Central memory CD4-positive, alpha-beta T cell (primary cell): Measurements from ENCODE around the gene ADARB2.
"Not testable (repeated sequence)": the region's sequence is repeated elsewhere in the genome, so short reads cannot be mapped to it uniquely, and the experiment has no call there.

ENCODE experiments used
- DNase-seq: peaks from one replicate; pipeline ENCODE4 v3.0.0; 2022

Gene ADARB2

DNA sequence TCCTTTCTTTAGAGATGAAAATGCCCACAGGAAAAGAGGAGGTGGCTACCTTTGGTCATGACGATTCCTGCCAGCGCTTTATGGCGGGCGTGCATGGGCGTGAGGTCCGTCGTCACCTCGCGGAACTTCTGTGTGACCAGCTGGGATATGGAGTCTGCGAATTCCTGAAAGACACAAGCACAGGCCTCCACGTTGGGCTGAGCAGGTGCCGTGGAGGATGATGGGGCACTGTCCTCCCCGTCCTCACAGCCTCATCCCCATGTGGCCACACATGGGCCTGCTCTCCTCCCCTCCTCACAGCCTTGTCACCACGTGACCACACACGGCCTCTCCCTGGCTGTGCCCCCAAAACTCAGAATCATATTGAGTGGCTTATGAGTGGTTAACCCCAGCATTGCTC is 466.4 kb downstream of the ADARB2 start:
- no peak for DNase-seq

DNA sequence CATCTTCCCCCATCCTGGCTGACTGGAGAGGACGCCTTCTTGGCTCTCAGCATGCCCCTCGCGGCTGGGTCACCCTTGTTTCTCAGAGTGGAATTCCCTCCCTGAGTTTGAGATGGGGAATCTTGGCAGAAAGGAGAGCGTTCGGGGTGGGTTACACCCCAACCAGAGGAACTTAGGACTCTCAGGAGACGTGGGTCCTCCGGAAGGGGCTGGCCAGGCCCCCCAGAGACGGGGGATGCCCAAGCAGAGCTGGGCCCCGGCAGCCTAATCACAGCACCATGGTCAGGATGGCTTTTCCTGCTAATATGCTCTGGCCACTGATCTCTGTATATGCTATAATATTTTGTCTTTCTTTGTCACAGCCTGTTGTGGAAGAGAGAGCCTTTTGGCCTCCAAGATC is 466.8 kb downstream of the ADARB2 start:
- no peak for DNase-seq

DNA sequence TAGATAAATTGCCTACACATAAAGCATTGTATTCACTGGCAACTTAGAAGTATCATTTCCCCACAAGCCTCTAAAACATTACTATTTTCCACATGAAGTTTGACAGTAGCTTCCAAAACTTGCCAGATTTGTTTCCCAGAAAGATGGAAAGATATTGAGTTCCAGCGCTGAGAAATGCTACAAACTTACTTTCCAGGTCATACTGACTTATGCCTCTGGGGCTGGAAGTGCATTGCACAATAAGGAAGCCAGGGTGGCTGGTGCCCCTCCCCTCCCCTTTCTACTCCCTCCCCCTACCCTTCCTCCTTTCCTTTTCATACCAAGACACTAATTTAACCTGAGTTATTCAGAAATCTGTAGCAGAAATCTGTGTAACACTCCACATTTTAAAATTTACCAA is 468.5 kb downstream of the ADARB2 start:
- no peak for DNase-seq

DNA sequence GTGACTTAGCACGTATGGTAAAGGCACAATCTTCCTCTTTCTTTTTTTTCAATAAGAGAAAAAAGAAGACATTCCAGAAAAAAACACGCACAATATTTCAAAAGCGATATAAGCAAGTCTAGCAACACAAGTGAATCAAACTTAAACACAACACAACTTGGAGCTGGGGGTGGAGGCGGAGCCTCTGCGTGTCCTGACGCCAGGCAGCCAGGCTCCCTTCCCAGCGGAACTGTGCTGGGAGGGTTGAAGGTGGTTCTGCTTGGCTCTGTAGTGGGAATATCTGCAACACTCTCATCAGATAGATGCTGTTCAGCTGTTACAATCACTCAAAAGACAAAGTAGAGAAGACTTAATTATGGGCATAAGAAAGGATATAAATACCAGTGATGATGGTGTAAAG is 469.8 kb downstream of the ADARB2 start:
- DNase-seq: no peak

DNA sequence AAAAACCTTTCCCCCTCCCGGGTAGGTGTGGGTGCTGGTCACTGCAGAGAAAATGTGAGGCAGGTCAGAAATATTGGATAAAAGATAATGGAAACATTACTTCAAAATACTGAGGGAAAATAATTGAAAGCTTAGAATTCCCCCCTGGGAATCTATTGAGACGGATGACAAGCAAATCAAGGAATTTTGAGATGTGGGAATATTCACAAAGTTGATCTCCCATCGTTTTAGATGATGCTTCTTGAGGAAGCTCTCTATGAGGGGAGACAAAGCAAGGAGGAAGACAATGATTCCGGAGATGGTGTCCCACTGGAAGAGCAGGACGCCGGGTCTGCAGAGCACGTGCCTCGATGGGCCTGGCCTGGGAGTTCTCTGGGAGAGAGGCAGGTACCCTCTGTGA is 470.2 kb downstream of the ADARB2 start:
- DNase-seq: no peak

DNA sequence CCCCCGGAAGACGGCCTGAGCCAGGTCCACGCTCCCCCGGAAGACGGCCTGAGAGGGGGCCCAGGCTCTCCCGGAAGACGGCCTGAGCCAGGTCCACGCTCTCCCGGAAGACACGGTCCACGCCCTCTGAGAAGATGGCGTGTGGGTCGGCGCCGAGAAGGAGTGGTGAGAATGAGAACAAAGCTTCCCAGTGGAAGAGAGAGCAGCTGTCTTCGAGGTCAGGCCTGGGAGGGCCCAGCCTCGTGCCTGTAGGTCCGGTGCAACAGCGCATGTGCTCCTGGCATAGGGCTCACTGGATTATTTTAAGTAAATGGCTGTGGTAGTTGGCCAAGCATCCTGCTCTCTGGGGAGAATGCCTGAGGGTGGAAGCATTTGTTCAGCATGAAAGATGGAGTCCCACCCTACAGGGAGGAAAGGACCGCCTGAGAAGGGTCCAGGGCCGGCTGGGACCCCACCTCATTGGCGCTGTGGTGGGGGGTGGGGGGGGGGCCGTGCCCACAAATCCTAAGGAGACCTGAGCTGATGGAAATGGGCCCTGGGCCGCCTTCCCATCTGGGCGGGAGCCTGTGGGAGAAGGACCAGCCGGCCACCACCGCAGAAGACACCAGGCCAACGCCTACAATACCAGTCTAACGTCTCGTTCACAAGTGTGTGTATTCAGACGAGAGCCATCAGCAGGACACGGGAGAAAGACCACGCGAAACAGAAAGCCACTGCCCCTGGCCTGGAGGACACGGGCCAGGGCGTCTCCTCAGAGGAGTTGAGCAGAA is 471.1 kb downstream of the ADARB2 start:
- no peak for DNase-seq

DNA sequence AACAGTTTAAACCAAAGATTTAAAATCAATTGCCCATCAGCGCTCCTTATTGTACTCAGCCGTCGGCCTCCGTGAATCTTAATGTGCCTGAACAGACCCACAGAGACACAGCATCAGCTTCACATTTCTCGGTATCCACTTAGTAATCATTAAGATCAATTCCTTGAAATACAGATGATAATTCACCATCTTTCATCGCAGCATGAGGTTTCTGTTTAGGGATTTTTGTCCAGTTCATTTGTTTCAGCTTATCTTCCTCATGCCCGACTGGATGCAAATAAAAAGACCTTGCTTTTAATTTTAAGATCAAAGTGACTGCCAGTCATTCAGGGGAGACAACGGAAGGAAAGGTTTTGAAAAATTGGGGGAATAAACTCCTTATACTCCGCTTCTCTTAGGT is 473.3 kb downstream of the ADARB2 start:
- DNase-seq: no peak

DNA sequence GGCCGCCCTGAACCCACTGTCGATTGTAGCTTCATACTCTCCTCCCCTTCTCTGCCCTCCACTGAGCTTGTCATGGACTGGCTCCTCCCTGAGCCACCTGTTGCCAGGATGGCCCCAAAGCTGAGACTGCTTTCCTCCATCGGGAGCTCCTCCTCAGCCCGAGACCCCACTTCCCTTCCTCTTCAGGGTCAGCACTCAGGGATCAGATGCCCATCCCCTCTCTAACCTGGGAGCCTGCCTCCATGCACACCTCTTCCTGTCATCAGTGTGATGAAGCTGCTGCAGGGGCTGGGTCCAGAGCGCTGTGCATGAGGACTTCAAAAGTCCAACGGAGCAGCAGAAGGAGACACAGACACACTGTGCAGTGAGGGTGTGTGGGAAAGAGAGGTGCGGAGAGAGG is 480.1 kb downstream of the ADARB2 start:
- no peak for DNase-seq

DNA sequence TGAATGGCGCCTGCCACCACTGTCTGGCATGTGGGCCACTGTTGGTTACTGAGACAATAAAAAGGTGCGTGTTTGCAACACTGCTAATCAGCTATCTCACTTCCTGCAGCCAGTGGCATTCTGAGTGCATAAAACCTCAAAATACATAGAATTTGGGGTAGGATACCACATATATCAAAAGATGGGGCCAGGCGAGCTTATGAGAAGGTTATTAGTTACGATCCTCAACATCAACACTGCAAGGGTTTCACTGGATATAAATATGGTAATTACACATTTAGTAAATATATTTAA is 480.9 kb downstream of the ADARB2 start:
- DNase-seq: no peak

DNA sequence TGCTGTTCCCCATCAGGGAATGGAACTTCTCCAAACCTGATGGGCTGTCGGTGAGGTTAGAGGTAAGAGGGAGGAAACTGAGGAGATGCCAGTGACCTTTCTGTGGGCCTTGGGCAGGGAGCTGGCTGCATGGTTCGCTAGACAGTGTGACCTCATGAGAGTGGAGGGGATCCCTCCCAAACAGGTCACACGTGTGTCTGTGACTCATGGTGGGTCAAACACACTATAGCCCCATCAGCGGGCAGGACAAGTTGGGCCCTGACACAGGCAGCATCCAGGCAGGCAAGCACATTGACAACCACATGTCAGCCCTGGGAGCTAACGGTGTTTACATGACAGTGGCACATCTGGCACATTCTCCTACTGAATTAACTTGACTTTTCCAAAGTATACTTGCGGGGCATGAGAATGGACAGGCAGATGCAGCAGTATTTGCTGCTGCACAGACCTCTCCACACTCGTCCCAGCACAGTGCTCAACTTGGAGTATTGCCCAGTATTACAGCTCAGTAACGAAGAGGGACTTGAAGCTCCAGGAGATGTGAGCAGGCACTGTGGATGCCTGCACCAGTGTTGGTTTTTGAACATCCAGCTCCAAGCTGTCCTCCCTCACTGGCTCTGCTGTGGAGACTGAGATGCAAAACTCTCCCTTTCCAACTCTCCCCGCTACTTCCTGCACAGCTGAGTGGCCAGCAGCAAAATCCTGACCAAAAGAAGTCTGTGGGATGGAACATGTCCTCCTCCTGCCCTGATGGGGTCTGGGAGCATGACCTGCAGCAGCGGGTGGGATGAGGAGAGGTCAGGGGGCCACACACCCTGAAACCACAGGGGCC is 481.5 kb downstream of the ADARB2 start:
- no peak for DNase-seq

DNA sequence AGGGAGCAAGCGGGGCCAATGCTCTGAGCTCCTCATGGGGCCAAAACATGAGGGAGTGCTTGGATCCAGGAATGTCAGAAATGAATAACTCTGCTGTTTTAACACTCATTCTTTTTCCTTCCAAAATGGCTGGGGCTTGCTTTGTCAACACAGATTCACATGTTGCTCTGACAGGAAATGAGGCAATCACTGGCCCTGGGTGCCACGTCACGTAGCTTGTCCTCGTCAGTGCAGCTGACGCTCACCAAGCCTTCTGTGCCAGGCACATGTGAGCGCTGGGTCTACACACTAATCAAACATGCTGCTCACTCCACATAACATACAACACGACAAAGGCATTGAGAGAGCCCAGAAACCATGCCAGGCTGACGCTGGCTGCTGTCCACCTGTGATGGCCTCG is 482.2 kb downstream of the ADARB2 start:
- no peak for DNase-seq

DNA sequence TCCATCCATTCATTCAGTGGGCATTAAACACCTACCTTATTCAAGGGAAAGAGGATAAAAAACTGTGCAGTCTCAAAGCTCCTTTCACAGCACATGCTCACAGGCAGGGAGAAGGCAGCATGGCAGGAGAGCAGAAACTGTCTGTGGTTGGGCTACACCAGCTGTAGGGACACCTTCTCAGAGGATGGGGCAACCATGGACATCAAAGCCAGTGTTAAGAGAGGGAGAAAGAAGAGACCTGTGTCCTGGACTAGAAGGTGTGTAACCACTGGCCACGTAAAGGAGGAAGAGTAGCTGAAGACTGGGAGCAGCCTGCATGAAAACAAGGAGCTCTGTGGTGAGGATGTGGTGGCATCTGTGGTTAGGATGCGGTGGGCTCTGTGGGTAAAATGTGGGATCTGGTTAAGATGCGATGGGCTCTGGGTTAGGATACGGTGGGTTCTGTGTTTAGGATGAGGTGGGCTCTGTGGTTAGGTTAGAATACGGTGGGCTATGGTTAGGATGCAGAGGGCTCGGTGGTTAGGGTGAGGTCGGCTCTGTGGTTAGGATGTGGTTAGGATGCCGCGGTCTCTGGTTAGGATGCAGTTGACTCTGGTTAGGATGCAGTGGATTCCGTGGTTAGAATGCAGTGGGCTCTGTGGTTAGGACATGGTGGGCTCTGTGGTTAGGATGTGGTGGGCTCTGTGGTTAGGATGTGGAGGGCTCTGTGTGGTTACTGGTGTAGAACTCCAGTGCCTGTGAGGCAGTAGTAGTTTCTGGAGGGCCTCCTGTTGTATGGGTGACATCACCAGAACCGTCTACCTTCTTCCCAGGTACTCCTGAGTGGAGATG is 483.6 kb downstream of the ADARB2 start:
- no peak for DNase-seq

DNA sequence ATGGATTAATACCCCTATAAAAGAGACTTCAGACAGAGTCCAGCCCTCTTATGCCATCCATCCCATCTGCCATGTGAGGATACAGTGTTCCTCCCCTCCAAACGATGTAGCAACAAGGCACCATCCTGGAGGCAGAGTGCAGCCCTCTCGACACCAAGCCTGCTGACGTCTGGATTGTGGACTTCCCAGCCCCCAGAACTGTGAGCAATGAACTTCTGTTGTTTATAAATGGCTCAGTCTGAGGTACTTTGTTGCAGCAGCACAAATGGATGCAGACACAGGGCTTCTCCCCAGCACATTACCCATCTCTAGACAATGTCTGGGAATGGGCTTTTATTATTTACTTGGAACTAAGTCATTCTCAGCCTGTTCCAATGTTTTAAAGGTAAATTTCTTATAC is 485.6 kb downstream of the ADARB2 start:
- no peak for DNase-seq

DNA sequence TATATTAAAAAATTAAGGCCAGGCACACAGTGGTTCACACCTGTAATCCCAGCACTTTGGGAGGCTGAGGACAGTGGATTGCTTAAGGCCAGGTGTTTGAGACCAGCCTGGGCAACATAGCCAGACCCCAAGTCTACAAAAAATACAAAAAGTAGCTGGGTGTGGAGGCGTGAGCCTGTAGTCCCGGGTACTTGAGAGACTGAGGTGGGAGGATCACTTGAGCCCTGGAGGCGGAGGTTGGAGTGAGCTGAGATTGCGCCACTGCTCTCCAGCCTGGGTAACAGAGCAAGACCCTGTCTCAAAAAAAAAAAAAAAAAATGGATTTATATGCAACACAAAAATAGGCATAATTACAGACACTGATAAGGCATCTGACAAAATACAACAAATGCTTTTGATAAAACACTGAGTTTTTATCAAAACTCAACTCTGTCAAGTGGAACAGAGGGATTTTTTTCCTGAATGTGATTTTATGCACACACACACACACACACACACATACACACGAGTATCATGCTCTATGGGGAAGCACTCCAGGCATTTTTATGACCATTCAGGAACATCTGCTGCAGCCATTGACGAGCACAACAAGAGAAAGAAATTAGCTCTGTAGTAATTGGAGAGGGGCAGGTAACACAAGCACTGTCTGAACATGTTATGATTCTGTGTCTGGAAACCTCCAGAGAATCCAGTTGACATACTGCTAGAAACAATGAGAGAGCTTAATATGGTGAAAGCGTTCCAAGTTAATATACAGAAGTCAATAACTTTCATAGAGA is 488.0 kb downstream of the ADARB2 start:
- no peak for DNase-seq

DNA sequence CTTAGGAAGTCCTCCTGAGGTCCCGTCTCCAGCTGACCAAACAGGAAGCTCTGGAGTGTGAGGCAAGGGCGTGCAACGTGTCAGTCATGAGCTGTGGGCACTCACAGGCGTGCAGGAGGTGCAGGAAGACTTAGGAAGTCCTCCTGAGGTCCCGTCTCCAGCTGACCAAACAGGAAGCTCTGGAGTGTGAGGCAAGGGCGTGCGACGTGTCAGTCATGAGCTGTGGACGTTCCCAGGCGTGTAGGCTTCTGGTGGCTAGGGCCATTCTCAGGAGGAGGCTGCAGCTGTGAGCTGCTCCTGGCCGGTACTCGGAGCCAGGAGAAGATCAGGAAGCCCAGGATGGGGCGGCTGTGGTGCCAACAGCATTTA is 489.1 kb downstream of the ADARB2 start:
- DNase-seq: not testable (repeated sequence)

DNA sequence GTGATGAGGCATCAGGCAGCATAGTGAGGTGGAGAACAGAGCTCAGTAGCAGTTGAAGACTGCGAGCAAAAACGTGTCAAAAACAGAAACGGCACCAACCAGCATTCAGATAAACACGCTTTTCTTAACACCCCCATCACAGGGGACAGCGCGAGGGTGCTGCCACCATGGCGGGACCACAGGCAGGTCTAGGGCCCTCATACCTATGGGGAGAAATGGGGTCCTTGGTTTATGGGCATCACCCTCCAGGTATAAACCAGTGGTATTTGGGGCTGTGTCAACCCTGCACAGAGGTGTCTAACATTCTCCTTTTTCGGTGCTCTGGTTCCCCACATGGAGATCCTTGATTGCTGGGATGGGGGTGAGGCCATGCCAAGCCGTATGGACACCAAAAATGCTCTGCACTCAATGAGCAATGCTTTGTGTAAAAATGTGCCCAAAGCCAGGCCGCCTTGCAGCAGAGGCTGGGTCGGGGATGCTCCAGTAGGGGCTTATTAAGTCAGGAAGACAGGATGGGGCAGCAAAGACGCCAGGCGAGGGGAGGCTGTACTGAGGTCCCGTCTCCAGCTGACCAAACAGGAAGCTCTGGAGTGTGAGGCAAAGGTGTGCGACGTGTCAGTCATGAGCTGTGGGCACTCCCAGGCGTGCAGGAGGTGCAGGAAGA is 489.6 kb downstream of the ADARB2 start:
- no peak for DNase-seq

DNA sequence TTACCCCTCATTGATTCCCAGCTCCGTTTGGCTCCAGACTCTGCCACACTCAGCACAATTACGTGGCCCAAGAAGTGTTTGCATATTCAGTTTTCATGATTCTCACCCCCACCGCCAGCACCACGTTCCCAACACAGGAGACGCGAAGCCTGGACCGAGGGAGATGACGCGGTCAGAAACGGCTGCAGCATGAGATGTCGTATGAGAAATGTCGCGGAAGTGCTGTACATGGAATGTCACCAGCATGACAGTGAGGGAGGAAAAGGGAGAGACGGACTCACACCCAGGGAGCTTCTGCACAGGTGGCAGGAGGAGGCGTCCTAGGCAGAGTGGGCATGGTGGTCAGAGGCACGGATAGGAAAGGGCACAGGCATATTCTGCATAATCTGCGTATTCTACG is 492.8 kb downstream of the ADARB2 start:
- DNase-seq: no peak

DNA sequence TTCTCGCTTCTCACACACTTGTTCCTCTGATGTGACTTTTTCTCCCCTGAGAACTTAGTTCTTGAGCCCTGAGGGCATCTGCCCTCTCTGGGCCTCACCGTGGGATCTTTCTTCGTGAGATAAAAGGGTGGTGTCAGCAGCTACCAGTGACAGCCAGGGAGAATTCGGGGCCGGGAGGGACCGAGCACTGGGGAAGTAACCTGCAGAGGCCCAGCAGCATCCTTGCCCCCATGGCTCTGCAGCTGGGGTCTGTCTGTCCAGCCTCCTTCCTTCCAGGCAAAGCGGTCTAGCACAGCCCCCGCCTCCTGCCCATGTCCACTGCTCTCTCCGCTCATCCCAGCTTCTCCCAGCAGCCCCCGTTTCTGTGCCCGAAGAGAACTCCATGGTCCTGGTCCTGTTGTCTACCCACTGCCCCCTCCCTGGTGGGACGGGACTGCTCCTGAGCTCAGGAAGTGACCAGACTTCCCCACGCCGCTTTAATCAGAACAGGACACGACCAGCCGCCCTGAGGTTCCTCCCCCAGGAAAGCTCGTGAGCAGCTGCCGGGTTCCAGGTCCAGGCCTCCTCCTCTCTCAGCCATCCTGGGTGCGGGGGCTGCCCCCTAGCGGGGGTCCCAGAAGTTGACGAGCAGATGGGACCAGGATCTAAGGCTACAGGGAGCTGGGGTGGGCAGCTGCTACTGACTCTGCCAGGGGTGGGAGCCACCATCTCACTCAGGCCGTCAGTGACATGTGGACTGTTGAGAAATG is 493.7 kb downstream of the ADARB2 start:
- DNase-seq: no peak

DNA sequence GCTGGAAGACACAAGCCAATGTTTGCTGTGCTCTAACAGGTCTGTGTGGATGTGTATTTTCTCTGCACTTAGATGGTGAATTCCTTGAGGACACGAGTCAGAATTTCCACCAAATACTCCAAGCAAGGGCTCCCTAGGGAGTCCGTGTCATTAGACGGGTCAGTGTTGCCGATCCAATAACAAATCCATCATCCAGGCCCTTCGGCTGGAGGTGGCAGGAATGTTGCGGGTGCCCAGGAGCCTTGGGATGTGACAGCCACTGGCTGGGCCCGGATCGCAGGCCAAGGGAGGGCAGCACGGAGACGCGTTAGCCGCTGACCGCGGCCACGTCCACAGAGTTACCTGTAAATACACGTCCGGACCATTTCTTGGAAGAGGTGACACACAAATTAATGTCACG is 494.4 kb downstream of the ADARB2 start:
- no peak for DNase-seq

DNA sequence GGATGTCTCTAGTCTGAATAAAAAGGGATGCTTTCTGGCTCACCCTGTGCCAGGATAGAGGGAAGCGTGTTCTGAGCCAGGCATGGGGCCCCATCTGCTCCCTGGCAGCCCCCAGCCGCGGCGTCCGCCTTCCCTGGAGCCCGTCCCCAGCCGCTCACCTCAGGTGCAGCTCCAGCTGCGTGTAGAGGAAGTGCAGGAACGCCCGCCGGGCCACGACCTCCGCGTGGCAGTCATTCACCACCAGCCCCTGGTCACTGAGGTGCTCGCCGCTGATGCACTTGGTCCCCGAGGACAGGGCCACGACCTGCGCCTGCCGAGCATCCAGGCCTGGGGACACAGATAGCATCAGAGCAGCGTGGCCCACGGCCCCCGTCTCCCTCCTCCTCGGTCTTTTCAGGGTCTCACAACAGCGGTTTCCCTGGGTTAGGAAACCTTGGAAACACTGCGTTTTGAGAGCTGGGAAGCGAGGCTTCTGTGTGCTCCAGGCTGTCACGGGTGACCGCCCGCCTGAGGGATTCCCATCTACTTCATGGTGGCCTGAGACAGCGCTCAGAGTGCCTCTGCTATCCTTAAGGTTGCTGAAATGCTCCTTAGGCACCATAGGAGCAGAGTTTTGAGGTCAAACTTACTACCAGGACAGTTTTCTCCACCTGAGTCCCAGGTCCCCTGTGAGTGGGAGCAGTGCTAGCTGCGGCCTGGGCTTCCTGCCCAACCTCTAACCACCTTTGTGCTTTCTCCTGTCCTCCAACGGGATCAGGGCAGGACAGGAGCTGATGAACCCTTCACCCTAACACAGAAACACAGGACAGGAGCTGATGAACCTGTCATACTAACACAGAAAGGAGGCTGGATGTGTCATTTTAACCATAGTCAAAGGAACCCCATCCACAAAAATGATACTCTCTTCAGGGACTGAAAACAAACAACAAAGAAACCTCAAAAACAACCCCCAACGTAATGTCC is 495.1 kb downstream of the ADARB2 start:
- DNase-seq: no peak
